GM21360 (cell line): ENCODE data around the gene SLC15A4.
A peak's percentile ranks its signal among the peaks of the same experiment; 100 is the strongest.

Experiments
- ATAC-seq: cut with Tn5 transposase; IDR thresholded peaks from one replicate; pipeline ENCODE4 v1.9.1; 2021; ENCODE audit warnings: mild to moderate bottlenecking, moderate library complexity; ENCODE audit not compliant: unreplicated experiment

Gene SLC15A4

GRCh38 chr12:128795530-128796361, 28.0 kb downstream of the SLC15A4 start:
- ATAC-seq: no peak

GRCh38 chr12:128794661-128795529, 28.9 kb downstream of the SLC15A4 start:
- ATAC-seq: no peak

- no peak for ATAC-seq
Observed at GRCh38 chr12:128793701-128794100, 30.1 kb downstream of the SLC15A4 start.

- ATAC-seq: no peak
Observed at GRCh38 chr12:128792881-128793280, 30.9 kb downstream of the SLC15A4 start.

GRCh38 chr12:128792398-128792797, 31.4 kb downstream of the SLC15A4 start:
- ATAC-seq: no peak

GRCh38 chr12:128791395-128792322, 32.1 kb downstream of the SLC15A4 start:
- peak; percentile 33 for ATAC-seq

- no peak for ATAC-seq
Observed at GRCh38 chr12:128790653-128791373, 32.9 kb downstream of the SLC15A4 start.

GRCh38 chr12:128790221-128790620, 33.5 kb downstream of the SLC15A4 start:
- ATAC-seq: peak; percentile 34

GRCh38 chr12:128789356-128789929, 34.3 kb downstream of the SLC15A4 start:
- ATAC-seq: no peak

- no peak for ATAC-seq
Observed at GRCh38 chr12:128787827-128788226, 35.9 kb downstream of the SLC15A4 start.

- no peak for ATAC-seq
Observed at GRCh38 chr12:128786741-128787391, 36.9 kb downstream of the SLC15A4 start.

- no peak for ATAC-seq
Observed at GRCh38 chr12:128784030-128784760, 39.6 kb downstream of the SLC15A4 start.

- ATAC-seq: peak; percentile 80
Observed at GRCh38 chr12:128783129-128783574, 40.6 kb downstream of the SLC15A4 start.

- ATAC-seq: no peak
Observed at GRCh38 chr12:128779901-128780300, 43.9 kb downstream of the SLC15A4 start.

- no peak for ATAC-seq
Observed at GRCh38 chr12:128772249-128772648, 51.5 kb downstream of the SLC15A4 start.

GRCh38 chr12:128771681-128772080, 52.1 kb downstream of the SLC15A4 start:
- ATAC-seq: no peak

GRCh38 chr12:128767518-128767917, 56.2 kb downstream of the SLC15A4 start:
- no peak for ATAC-seq

- ATAC-seq: no peak
Observed at GRCh38 chr12:128766738-128767501, 56.8 kb downstream of the SLC15A4 start.
